HG03175 (cell line): ENCODE measurements around the gene SLC26A9.
"Not testable (repeated sequence)": the region's sequence is repeated elsewhere in the genome, so short reads cannot be mapped to it uniquely, and the experiment has no call there.

Source experiments
- ATAC-seq: cut with Tn5 transposase; IDR thresholded peaks from one replicate; pipeline ENCODE4 v1.9.1; 2021; ENCODE audit warnings: mild to moderate bottlenecking, moderate library complexity; ENCODE audit not compliant: unreplicated experiment

SLC26A9 gene

DNA sequence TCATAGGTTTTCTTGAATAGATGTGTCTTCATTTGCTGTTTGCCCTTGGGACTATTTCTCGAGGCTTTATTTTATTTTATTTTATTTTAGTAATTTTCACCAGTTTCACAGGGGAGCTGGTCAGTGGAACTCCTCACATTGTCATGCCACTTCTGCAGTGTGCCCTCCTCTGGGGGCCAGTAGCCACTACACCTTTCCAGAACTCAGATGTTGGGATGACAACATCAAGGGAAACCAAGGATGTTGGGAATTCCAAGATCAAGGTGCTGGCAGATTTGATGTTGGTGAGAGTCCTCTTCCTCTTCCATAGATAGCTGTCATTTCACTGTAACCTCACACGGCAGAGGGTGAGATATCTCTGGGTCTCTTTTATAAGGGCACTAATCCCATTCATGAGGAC is 35.5 kb downstream of the SLC26A9 start:
- no peak for ATAC-seq

GRCh38 chr1:205905095-205905494 is 38.2 kb downstream of the SLC26A9 start:
- not testable (repeated sequence) for ATAC-seq

GRCh38 chr1:205896351-205896750 is 46.9 kb downstream of the SLC26A9 start:
- ATAC-seq = no peak

DNA sequence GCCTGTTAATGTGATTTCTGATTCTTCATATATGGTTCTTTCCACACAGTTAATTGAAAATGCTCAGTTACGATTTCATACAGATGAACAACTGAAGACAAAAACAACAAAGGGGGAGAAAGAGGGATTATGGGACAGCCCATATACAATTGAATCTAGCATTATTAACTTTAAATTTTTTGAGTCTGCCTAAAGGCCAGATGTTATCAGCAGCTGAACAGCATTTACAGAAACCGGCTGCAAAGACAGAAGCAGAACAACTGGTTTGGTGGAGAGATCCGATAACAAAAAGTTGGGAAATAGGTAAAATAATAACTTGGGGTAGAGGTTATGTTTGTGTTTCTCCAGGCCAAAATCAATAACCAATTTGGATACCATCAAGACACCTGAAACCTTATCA is 49.1 kb downstream of the SLC26A9 start:
- ATAC-seq = not testable (repeated sequence)

DNA sequence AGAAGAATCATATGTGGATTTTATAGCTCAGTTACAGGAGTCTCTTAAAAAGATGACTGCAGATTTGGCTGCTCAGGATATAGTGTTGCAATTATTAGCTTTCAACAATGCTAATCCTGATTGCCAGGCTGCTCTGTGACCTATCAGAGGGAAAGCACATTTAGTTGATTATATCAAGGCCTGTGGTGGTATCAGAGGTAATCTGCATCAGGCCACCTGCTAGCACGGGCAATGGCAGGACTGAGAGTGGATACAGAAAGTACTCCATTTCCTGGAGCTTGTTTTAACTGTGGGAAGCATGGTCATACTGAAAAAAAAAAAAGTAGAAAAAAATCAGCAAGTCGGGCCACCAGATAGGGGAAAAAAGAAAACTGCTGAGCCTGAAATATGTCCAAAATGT is 51.1 kb downstream of the SLC26A9 start:
- not testable (repeated sequence) for ATAC-seq

- ATAC-seq = not testable (repeated sequence)
These were observed 51.8 kb downstream of the SLC26A9 start for GRCh38 chr1:205891481-205891880.

DNA sequence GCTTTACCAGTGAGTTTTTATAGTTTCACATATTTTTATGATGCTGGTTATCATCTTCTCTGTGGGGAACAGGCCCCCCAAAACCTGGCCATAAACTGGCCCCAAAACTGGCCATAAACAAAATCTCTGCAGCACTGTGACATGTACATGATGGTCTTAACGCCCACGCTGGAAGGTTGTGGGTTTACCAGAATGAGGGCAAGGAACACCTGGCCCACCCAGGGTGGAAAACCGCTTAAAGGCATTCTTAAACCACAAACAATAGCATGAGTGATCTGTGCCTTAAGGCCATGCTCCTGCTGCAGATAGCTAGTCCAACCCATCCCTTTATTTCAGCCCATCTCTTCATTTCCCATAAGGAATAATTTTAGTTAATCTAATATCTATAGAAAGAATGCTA is 52.6 kb downstream of the SLC26A9 start:
- ATAC-seq = not testable (repeated sequence)

DNA sequence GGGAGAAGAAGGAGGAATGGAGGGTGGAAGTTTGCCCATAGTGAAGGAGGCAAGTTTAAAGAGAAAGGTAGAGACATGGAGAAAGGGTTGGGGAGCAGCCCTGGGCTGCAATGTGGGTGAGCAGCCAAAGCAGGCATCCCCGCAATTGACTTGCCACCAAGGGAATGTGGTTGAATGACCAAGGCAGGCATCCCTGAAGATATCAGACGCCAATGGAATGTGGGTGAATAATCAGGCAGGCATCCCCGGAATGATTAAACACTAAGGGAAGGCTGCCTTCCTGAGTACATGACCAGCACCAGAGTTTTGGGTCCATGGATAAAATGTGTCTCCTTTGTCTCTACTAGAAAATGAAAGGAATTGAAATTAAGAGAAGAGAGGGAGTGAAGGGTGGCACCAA is 53.5 kb downstream of the SLC26A9 start:
- ATAC-seq = not testable (repeated sequence)

GRCh38 chr1:205889006-205889405 is 54.2 kb downstream of the SLC26A9 start:
- not testable (repeated sequence) for ATAC-seq

GRCh38 chr1:205883792-205884191 is 59.5 kb downstream of the SLC26A9 start:
- ATAC-seq = no peak

DNA sequence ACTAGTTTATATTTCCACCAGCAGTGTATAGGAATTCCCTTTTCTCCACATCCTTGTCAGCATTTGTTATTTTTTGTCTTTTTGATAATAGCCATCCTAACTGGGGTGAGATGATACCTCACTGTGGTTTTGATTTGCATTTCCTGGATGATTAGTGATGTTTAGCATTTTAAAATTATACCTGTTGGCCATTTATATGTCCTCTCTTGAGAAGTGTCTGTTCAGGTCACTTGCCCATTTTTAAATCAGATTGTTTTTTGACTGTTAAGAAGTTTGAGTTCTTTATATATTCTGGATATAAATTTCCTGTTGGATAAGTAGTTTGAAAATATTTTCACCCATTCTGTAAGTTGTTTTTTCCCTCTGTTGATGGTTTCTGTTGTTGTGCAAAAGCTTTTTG is 62.3 kb downstream of the SLC26A9 start:
- no peak for ATAC-seq

DNA sequence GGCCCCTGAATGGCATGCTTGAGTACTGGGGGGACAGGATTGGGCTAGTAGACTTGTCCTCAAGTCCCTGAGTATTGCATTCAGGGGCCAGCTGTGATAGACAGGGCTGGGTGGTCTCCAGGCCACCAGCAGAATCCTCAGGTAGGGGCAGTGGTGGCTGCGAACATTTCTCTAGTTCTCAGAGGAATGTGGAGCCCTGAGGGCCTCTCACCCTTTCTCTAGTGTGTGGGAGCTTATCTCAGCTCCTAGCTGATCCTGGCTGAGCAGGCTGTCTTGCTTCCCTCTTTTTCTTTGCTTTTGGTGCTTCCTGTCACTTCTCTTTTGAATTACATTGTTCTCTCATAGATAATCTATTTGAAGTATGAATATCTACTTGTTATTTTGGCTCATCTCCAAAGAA is 63.3 kb downstream of the SLC26A9 start:
- ATAC-seq = no peak

DNA sequence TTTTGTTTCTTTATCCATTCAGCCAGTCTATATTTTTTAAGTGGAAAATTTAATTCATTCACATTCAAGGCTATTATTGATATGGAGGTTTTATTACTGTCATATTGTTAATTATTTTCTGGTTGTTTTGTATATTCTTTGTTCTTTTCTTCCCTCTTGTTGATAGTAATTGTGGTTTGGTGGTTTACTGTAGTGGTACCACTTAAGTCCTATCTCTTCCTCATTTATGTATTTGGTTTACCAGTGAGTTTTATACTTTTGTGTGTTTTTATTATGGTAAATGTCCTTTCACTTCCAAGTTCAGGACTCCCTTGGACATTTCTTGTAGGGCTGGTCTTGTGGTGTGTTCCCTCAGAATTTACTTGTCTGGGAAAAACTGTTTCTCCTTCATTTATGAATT is 65.2 kb downstream of the SLC26A9 start:
- no peak for ATAC-seq

- not testable (repeated sequence) for ATAC-seq
These were observed 70.1 kb downstream of the SLC26A9 start for GRCh38 chr1:205873148-205873547.

GRCh38 chr1:205870236-205870635 is 73.0 kb downstream of the SLC26A9 start:
- ATAC-seq = no peak
